Body of pancreas (tissue), 4 donors: ENCODE results near the gene ALPI.

Experiments
- CTCF ChIP-seq, 7 experiments: fragments of 450-650 bp in 4 of 7; fragments of 200-600 bp in 3 of 7; sonication (generic) in 3 of 7; IDR thresholded peaks; one replicate each; pipeline ENCODE4 v1.5.1; 2016 to 2019; ENCODE audit warnings: antibody characterized with exemption in 7 of 7
- POLR2A ChIP-seq, 3 donors: fragments of 450-650 bp; IDR thresholded peaks; one replicate each; pipeline ENCODE4 v1.6.1; 2016; ENCODE audit warnings: antibody characterized with exemption in 3 of 3, mild to moderate bottlenecking in 2 of 3

- TF ChIP-seq CTCF (IDR thresholded peaks at IDR 0.05): peak in 5 of 7 experiments; percentile 30 to 55 (median 43)
- TF ChIP-seq POLR2A (IDR thresholded peaks at IDR 0.05): no peak
These were observed 16.8 kb upstream of the ALPI start for GRCh38 chr2:232438951-232439757.
